Kidney epithelial cell (primary cell): ENCODE results near the gene TMPRSS11F. TPM values are rescaled to one million over a fixed set of nuclear protein-coding genes. Genes with fewer than 3 reads are reported as not detected.

Source experiments
- DNase-seq: peaks from one replicate; pipeline ENCODE4 v3.0.0-alpha.2; 2010; ENCODE audit warnings: low read depth
- H3K27me3 ChIP-seq: 2 replicates; pipeline ENCODE4 v1.6.0; 2011; ENCODE audit warnings: low read length; ENCODE audit not compliant: control insufficient read depth, insufficient read depth
- H3K36me3 ChIP-seq: 2 replicates; pipeline ENCODE4 v1.5.1; 2011; ENCODE audit warnings: low read length; ENCODE audit not compliant: control insufficient read depth, insufficient read depth
- H3K4me3 ChIP-seq: 2 replicates; pipeline ENCODE4 v1.5.1; 2011; ENCODE audit warnings: low read depth, mild to moderate bottlenecking, control low read depth, low read length
- CTCF ChIP-seq: IDR thresholded peaks from 2 replicates; pipeline ENCODE4 v1.5.1; 2011; ENCODE audit warnings: mild to moderate bottlenecking, moderate library complexity, low read length, control low read depth, inconsistent platforms; ENCODE audit not compliant: insufficient read depth, poor library complexity, severe bottlenecking
- total RNA-seq: library from RNA; depleted of rRNA; stranded (reverse); fragments of >200 nt; gene quantifications from 2 replicates; pipeline ENCODE4 v1.2.3, GENCODE V29; 2015

Gene TMPRSS11F
- total RNA-seq, 1 donor from 2014 or later: not detected

GRCh38 chr4:68011684-68012083 is 118.0 kb downstream of the TMPRSS11F start:
- DNase-seq: no peak
- TF ChIP-seq CTCF: no peak
- Histone ChIP-seq H3K27me3 (no peaks in the 10 kb centered on the region), H3K36me3 (no peaks in the 10 kb centered on the region), H3K4me3 (no peak overlapping the region)

Other genes starting within 250 kb of the TMPRSS11F start
- gene TMPRSS11D, start 245.9 kb downstream of the TMPRSS11F start, total RNA-seq: not detected in 2 replicates
- not detected in 2 replicates for gene TMPRSS11A, start 166.4 kb downstream of the TMPRSS11F start, total RNA-seq
- not detected in 2 replicates for gene TMPRSS11B, start 115.8 kb upstream of the TMPRSS11F start, total RNA-seq
- gene YTHDC1, start 220.2 kb upstream of the TMPRSS11F start, total RNA-seq: 37.7 and 46.1 TPM in 2 replicates